ENCODE results near the gene TNPO3.
"Not testable (repeated sequence)": the region's sequence is repeated elsewhere in the genome, so short reads cannot be mapped to it uniquely, and the experiment has no call there.

DNA sequence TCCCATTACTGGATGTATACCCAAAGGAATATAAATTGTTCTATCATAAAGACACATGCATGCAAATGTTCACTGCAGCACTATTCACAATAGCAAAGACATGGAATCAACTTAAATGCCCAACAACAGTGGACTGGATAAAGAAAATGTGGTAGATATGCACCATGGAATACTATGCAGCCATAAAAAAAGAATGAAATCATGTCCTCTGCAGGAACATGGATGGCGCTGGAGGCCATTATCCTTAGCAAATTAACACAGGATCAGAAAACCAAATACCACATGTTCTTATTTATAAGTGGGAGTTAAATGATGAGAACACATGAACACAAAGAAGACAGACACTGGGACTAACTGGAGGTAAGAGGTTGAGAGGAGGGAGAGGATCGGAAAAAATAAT lies 16.4 kb downstream of the TNPO3 start:
- TF ChIP-seq, protein P1, sequence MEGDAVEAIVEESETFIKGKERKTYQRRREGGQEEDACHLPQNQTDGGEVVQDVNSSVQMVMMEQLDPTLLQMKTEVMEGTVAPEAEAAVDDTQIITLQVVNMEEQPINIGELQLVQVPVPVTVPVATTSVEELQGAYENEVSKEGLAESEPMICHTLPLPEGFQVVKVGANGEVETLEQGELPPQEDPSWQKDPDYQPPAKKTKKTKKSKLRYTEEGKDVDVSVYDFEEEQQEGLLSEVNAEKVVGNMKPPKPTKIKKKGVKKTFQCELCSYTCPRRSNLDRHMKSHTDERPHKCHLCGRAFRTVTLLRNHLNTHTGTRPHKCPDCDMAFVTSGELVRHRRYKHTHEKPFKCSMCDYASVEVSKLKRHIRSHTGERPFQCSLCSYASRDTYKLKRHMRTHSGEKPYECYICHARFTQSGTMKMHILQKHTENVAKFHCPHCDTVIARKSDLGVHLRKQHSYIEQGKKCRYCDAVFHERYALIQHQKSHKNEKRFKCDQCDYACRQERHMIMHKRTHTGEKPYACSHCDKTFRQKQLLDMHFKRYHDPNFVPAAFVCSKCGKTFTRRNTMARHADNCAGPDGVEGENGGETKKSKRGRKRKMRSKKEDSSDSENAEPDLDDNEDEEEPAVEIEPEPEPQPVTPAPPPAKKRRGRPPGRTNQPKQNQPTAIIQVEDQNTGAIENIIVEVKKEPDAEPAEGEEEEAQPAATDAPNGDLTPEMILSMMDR (IDR thresholded peaks at IDR 0.05) = not testable (repeated sequence)
- not testable (repeated sequence) for TF ChIP-seq POLR2A (IDR thresholded peaks at IDR 0.05)

Data from adrenal gland (tissue), 5 donors.